GM21723 (cell line): Measurements from ENCODE around the gene KIRREL2.
"Not testable (repeated sequence)": the region's sequence is repeated elsewhere in the genome, so short reads cannot be mapped to it uniquely, and the experiment has no call there.

Experiments
- ATAC-seq: cut with Tn5 transposase; IDR thresholded peaks from one replicate; pipeline ENCODE4 v1.9.1; 2021; ENCODE audit warnings: mild to moderate bottlenecking, moderate library complexity; ENCODE audit not compliant: unreplicated experiment

KIRREL2 gene

DNA sequence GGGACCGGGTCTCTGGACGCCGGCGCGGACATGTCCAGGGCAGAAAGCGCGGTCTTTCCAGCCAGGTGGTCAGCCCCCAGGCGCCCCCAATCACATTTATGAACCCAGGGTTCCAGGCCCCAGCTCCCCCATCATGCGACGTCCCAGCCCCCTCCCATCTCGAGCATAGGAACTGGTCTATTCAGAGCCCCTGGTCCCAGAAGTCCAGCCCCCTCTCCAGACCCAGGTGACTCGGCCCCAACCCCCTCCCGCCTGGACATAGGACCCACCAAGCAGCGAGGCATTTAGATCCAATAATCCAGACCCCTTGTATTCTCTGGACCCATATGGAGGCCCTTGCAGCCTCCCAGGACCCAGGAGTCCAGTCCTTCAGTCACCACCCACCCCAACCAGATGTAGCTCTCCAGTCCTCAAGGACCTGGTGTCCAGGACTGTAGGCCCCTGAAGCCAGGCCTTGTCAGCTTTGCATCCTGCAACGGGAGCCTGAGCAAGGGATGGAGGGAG is 12.2 kb downstream of the KIRREL2 start:
- peak; percentile 15 for ATAC-seq

DNA sequence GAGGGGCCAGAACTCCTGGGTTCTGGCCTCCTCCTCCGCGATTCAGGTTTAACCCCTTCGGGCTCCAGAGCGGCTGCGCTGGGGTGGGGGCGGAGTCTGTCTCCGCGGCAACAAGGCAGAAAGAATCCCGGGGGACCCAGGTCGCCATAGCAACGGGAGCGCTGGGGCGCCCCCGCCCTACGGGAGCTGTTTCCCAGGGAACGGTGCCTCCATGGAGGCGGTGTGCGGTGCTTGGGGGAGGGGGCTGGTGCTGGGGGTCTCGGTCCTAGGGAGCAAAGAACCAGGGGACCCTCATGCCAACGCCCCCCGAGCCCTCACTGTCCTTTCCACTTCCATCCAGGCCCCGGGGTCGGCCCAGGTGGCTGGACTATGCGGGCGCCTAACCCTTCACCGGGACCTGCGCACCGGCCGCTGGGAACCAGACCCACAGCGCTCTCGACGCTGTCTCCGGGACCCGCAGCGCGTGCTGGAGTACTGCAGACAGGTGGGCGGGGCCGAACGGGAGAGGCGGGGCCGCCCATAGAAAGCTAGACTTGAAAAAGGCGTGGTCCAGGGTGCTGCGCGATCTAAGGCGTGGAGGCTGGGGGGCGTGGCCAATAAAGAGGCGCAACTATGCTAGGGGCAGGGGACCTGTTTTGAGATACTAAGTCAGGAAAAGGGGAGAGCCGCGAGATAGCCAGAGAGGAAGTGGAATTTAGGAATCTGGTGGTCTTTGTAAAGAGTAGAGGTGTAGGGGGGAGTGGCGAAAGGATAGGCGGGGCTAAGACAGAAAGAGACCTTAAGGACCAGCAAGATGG is 12.8 kb downstream of the KIRREL2 start:
- peak; percentile 57 for ATAC-seq

DNA sequence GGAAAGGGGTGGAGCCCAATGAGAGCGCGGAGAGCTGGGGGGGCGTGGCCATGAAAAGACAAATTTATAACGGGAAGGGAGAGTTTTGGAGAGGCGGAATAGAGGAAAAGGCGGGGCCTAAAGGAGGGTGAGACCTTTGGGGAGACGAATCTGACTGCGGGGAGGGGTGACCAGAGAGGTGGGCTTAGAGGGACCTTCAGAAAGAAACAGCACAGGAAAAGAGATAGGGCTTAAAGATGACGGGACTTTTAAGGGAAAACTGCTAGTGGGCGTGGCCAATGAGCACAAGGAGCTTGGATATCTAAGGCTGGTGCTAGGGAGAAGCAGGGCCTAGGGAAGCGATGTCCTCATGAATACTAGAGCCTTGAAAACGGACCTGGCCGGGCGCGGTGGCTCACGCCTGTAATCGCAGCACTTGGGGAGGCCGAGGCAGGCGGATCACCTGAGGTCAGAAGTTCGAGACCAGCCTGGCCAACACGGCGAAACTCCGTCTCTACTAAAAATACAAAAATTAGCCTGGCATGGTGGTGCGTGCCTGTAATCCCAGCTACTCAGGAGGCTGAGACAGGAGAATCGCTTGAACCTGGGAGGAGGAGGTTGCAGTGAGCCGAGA is 13.5 kb downstream of the KIRREL2 start:
- not testable (repeated sequence) for ATAC-seq

DNA sequence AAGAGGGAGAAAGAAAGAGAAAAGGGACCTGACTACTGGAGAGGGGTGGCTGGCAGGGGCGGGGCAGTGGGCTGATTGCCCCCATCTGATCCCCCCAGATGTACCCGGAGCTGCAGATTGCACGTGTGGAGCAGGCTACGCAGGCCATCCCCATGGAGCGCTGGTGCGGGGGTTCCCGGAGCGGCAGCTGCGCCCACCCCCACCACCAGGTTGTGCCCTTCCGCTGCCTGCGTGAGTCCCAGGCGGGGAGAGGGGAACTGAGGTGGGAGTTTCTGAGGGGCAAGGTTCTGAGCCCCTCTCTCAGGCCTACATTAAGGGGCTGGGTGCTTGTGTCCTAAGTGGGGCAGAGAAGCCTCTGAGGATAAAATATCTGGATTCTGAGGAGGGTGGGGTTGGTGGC is 14.1 kb downstream of the KIRREL2 start:
- no peak for ATAC-seq

DNA sequence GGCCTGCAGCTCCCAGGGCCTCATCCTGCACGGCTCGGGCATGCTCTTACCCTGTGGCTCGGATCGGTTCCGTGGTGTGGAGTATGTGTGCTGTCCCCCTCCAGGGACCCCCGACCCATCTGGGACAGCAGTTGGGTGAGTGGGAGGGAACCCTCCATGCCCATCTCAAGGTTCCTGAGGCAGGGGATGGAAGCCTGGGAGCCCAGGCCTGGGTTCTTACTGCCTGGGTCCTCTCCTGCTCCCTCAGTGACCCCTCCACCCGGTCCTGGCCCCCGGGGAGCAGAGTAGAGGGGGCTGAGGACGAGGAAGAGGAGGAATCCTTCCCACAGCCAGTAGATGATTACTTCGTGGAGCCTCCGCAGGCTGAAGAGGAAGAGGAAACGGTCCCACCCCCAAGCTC is 14.9 kb downstream of the KIRREL2 start:
- ATAC-seq: no peak

DNA sequence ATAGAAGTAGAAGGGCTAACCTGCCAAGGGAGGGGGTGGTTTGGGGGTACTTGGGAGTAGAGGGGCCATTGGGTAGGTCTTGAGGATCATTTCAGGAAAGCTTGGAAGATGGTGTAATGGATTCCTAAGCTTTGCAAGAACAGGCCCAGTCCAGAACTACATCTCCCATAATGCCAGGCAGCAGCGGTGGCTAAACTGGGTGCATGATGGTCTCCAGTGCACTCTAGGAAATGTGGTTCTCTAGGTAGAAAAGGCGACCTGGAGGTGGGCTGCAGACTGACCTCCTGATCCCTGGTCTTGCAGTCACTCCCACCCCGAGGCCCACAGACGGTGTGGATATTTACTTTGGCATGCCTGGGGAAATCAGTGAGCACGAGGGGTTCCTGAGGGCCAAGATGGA is 15.5 kb downstream of the KIRREL2 start:
- no peak for ATAC-seq

DNA sequence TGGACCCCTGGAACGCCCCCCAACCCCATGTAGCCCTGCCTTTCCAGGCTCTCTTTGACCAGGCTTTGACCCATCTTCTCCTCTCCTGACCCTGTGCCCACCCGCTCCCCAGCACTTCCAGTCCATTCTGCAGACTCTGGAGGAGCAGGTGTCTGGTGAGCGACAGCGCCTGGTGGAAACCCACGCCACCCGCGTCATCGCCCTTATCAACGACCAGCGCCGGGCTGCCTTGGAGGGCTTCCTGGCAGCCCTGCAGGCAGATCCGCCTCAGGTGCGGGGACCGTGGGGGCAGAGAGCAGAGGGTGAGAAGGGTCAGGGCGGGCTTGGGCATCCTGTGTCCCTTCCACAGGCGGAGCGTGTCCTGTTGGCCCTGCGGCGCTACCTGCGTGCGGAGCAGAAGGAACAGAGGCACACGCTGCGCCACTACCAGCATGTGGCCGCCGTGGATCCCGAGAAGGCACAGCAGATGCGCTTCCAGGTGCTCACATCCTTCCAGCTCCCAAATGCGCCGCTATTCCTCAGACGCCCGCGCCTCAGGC is 17.8 kb downstream of the KIRREL2 start:
- no peak for ATAC-seq

DNA sequence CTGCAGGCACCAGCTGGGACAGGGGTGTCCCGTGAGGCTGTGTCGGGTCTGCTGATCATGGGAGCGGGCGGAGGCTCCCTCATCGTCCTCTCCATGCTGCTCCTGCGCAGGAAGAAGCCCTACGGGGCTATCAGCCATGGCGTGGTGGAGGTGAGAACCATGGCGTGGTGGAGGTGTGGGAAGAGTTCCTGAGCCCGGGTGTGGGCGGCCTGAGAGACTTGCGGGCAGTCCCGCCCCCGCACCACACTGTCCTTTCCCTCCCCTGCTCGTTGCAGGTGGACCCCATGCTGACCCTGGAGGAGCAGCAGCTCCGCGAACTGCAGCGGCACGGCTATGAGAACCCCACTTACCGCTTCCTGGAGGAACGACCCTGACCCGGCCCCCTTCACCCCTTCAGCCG is 22.4 kb downstream of the KIRREL2 start:
- no peak for ATAC-seq

DNA sequence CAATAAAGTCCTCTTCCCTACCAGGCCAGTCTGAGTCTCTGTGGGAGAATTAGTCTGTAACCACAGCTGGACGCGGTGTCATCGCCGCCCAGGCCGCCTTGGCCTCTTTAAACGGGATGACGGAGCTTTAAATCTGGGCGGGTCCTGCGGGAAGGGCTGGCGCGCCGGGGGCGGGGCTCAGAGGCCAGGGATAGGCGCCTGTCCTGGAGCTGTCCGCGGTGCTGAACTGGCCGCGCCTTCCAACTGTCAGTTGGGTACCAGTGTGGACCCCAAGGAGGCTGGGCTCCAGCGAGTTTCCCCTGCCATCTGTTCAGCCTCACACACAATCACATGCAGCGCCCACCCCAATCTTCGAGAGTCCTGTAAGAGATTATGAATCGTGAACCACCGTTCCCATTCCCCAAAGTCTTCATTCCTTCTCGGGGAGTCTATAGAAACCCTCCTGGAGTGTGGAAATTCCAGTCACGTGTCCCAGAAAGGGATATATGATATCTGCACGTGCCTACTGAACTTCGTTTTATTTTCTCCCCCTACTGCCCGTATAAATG is 23.1 kb downstream of the KIRREL2 start:
- ATAC-seq: no peak

DNA sequence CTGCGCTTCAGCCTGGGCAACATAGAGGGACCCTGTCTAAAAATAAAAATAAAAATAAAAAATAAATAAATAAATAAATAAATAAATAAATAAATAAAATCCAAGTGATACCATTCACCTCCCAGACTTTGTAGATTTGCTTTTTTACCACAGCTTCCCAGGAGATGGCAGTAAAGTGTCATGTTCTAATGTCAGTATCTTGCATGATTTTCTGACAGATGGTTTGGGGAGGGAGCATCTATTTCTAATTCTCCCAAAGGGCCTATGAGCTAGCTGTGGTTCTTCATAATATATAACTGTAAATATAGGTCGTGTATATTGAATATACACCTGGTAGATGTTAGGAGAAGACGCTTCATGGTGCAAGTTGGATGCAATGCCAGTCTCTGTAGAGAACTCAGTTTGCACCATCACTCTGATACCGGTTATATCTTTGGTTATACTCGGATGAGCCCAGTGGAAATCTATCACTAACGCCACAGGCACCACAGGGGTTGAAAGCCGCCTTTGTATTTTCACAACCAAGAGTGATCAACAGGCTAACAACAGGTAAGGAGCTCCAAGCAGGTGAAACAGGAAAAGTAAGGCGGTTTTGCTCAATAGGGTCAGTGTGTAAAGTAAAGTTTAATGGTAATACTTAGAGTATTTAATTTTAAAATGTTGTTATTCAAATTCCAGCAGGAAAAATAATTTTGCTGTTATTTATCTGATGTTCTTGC is 25.6 kb downstream of the KIRREL2 start:
- ATAC-seq: no peak

DNA sequence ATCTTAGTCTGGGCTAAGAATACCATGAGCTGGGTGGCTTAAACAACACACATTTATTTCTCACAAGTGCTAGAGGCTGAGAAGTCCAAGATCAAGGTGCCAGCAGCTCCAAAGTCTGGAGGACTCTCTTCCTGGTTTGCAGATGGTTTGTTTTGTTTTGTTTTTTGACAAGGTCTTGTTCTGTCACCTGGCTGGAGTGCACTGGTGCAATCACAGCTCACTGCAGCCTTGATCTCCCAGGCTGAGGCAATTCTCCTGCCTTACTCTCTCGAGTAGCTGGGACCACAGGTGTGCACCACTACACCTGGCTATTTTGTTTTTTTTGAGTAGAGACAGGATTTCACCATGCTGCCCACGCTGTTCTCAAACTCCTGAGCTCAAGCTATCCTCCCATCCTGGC is 27.2 kb downstream of the KIRREL2 start:
- no peak for ATAC-seq

DNA sequence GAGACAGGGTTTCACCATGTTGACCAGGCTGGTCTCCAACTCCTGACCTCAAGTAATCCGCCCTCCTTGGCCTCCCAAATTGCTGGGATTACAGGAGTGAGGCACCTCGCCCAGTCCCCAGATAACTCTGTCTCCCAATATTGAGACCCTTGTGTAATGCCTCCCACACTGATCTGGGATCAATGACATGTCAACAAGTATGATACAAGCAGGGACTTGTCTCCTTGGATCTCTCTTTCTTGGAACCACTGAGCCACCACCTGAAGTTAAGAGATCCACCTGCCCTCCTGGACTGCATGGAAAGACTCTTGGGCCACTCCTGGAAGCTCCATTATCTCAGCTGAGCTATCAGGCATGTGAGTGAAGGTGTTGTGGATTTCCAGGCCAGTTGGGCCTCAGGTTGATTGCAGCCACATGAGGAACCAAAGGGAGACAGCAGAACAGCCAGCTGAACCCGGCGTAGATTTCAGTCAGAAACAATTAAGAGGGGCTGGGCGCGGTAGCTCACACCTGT is 28.6 kb downstream of the KIRREL2 start:
- ATAC-seq: no peak

DNA sequence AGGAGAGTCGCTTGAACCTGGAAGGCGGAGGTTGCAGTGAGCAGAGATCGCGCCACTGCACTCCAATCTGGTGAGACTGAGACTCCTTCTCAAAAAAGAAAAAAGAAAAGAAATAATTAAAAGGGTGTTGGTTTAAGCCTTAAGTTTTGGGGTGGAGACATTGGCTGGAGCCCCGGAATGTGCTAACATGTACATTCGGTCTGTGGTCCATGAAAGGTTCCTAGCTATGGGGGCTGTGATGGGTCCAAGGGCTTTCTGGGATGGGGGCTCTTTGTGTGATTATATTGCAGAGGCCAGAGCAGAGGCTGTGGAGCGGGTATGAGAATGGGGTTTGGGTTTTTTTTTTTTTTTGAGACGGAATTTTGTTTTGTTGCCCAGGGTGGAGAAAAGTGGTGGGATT is 29.2 kb downstream of the KIRREL2 start:
- no peak for ATAC-seq

DNA sequence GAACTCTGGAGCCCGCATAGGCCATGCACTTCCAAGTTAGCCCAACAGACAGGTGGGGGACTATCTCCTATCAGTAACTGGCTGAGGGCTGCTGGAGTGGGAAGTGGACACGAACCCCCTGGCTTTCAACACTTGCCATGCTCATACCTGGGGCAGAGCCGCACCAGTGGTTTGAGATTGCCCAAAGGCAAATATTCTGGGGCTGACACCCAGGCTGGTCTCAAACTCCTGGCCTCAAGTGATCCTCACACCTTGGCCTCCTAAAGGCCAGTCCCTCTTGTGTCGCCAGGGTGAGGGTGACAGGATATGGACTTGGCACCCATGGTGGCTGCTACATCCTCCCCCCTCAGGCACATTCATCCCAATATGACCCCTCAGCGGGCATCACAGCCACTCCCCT is 30.5 kb downstream of the KIRREL2 start:
- ATAC-seq: no peak

DNA sequence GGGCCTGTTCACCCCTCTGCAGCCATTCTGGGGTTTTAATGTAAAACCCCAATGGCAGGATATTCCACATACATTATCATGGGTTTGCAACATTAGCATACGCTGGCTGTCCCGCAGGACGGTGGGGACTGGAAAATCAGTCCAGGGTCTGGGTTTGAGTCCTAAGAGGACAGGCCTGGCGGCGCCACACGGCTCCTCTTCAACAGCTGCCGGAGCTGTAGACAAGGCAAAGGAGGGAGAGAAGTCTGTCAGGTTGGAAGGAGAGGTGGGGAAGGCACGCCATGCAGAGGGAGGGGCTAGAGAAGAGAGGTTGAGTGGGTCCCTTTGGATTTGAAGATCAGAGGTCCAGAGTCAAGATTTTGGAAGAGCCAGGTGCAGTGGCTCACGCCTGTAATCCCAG is 31.7 kb downstream of the KIRREL2 start:
- ATAC-seq: no peak

DNA sequence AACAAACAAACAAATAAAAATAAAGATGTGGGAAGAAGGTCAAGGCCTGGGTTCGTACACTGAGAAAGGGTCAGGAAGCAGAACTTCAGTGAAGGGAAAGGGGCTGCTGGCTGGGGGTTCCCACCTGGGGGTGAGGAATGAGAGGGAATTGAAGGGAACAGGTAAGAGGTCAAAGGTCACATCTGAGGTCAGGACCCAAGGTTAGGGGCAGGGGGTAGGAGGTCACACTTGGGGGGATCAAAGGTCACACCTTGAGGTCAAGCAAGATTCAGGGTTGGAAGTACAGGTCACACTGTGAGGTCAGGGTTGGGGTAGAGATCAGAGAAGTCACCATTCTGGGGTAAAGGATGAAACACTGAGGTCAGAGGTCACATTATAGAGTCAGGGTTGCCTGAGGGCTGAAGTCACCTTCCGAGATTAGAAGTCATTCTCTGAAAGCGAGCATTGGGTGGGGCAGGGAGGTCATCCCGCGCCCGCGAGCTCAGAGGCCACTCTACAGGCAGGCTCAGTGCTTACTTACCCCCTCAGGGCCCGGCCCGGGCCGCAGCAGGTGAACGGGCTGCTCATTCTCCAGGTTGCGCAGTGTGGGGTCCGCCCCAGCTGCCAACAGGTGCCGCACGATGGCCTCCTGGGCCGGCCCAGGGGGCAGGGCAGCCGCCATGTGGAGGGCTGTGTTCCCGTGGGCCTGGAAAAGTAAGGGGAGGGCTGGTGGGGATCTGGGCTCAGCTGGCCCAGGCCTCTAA is 32.8 kb downstream of the KIRREL2 start:
- ATAC-seq: no peak

DNA sequence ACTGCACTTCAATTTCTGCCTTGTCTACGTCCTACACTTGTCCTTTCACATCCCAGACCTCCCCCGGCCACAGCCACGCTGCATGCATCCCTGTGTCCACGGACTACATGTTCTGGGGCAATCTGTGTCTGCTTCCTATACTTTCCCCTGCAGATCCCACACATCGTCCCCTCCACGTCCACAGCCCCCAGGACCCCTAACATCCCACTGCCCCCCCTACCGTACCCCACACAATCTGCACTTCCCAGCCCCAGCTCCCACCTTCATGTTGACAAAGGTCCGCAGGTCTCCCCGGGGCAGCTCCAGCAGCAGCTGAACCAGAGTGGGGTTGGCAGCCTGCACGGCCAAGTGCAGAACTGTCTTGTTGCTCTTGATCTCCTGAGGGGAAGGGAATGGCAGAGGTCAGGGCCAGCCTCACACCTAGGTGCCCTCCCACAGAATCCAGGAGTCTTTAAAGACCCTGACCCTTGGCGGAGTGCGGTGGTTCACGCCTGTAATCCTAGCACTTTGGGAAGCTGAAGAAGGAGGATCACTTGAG is 33.5 kb downstream of the KIRREL2 start:
- no peak for ATAC-seq

DNA sequence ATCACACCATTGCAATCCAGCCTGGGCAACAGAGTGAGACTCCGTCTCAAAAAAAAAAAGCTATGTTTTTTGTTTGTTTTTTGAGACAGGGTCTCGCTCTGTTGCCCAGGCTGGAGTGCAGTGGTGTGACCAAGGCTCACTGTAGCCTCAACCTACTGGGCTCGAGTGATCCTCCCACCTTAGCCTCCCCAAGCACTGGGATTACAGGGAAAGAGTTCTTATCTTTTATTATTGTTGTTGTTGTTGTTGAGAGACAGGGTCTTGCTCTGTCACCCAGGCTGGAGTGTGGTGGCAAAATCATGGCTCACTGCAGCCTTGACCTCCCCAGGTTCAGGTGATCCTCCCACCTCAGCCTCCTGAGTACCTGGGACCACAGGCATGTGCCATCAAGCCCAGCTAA is 35.1 kb downstream of the KIRREL2 start:
- ATAC-seq: not testable (repeated sequence)

DNA sequence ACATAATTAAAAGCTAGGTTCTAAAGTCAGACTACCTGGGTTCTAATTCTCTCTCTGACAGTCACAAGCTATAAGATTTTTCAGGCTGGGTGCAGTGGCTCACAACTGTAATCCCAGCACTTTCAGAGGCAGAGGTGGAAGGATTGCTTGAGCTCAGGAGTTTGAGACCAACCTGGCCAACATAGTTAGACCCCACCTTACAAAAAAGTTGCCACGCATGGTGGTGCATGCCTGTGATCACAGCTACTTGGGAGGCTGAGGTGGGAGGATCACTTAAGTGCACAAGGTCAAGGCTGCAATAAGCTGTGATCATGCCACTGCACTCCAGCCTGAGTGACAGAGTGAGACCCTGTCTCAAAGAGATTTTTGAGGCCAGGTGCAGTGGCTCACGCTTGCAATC is 37.6 kb downstream of the KIRREL2 start:
- ATAC-seq: no peak
